Suprapubic skin (tissue), 3 donors: ENCODE results near the gene PRAME.
"Not testable (repeated sequence)": the region's sequence is repeated elsewhere in the genome, so short reads cannot be mapped to it uniquely, and the experiment has no call there.

Source experiments
- POLR2AphosphoS5 ChIP-seq, 3 donors: sonication (generic); formaldehyde crosslinking; IDR thresholded peaks; one replicate each; pipeline ENCODE4 v1.6.1; 2017; ENCODE audit warnings: antibody characterized with exemption in 3 of 3
- TF ChIP-seq, protein P1 (sequence below), 2 donors: fragments of 200-600 bp in 1 of 2; fragments of 450-650 bp in 1 of 2; sonication (generic) in 1 of 2; IDR thresholded peaks; one replicate each; pipeline ENCODE4 v1.5.1; 2016 to 2019; ENCODE audit warnings: antibody characterized with exemption in 2 of 2, mild to moderate bottlenecking in 1 of 2, moderate library complexity in 1 of 2

DNA sequence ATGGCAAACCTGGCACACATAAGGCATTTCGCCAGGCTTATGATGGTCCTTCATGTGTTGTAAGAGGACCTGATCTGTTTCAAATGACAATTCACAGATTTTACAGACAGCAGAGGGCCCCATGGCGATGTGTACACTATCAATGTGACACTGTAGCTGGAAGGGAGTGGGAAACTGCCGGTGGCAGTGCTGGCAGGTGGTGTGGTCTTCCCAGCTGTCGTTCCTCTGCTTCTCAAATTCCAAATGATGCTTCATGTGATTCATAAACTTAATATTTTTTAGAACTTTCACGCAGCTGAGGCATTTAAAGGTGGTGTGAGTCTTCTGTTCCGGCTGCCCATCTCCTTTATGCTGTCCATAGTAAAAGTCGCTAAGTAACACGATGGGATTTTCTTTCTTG lies 44.6 kb downstream of the PRAME start:
- TF ChIP-seq, protein P1, sequence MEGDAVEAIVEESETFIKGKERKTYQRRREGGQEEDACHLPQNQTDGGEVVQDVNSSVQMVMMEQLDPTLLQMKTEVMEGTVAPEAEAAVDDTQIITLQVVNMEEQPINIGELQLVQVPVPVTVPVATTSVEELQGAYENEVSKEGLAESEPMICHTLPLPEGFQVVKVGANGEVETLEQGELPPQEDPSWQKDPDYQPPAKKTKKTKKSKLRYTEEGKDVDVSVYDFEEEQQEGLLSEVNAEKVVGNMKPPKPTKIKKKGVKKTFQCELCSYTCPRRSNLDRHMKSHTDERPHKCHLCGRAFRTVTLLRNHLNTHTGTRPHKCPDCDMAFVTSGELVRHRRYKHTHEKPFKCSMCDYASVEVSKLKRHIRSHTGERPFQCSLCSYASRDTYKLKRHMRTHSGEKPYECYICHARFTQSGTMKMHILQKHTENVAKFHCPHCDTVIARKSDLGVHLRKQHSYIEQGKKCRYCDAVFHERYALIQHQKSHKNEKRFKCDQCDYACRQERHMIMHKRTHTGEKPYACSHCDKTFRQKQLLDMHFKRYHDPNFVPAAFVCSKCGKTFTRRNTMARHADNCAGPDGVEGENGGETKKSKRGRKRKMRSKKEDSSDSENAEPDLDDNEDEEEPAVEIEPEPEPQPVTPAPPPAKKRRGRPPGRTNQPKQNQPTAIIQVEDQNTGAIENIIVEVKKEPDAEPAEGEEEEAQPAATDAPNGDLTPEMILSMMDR (IDR thresholded peaks at IDR 0.05) = not testable (repeated sequence)
- TF ChIP-seq POLR2AphosphoS5 (IDR thresholded peaks at IDR 0.05) = not testable (repeated sequence)
